Activated CD4-positive, alpha-beta T cell treated with anti-CD3 and anti-CD28 coated beads, Interleukin-2, amount 50 U/mL, for 4 hours (primary cell): ENCODE data around the gene ASB10.

Experiments used
- DNase-seq, 2 experiments: peaks; one replicate each; pipeline ENCODE4 v3.0.0-alpha.2; 2020

Gene ASB10

GRCh38 chr7:151185762-151186639 lies 1.0 kb downstream of the ASB10 start:
- no peak for DNase-seq

- no peak for DNase-seq
Observed at GRCh38 chr7:151181011-151181431, 6.0 kb downstream of the ASB10 start.

GRCh38 chr7:151179946-151180345 lies 7.1 kb downstream of the ASB10 start:
- DNase-seq: no peak

GRCh38 chr7:151179287-151179860 lies 7.7 kb downstream of the ASB10 start:
- DNase-seq: no peak

GRCh38 chr7:151178831-151179230 lies 8.2 kb downstream of the ASB10 start:
- no peak for DNase-seq

GRCh38 chr7:151178236-151178635 lies 8.8 kb downstream of the ASB10 start:
- DNase-seq: no peak

- no peak for DNase-seq
Observed at GRCh38 chr7:151177310-151177709, 9.7 kb downstream of the ASB10 start.

- no peak for DNase-seq
Observed at GRCh38 chr7:151176401-151176800, 10.6 kb downstream of the ASB10 start.

GRCh38 chr7:151175793-151176311 lies 11.2 kb downstream of the ASB10 start:
- DNase-seq: no peak

GRCh38 chr7:151175047-151175792 lies 11.8 kb downstream of the ASB10 start:
- DNase-seq: no peak

- no peak for DNase-seq
Observed at GRCh38 chr7:151174246-151175046, 12.6 kb downstream of the ASB10 start.

- no peak for DNase-seq
Observed at GRCh38 chr7:151173386-151174245, 13.4 kb downstream of the ASB10 start.

GRCh38 chr7:151172273-151173141 lies 14.5 kb downstream of the ASB10 start:
- DNase-seq: peak; percentile 67 to 68

GRCh38 chr7:151168787-151169162 lies 18.3 kb downstream of the ASB10 start:
- no peak for DNase-seq

- peak; percentile 40 to 41 for DNase-seq
Observed at GRCh38 chr7:151168003-151168786, 18.9 kb downstream of the ASB10 start.

- DNase-seq: no peak
Observed at GRCh38 chr7:151167197-151167961, 19.7 kb downstream of the ASB10 start, which contains the start of gene GBX1. TSS of gene GBX1 (minus strand) at chr7:151167694. CDS start at chr7:151167548, 146 bp downstream.

GRCh38 chr7:151166629-151167196 lies 20.3 kb downstream of the ASB10 start:
- DNase-seq: no peak

GRCh38 chr7:151161757-151162156 lies 25.3 kb downstream of the ASB10 start:
- DNase-seq: no peak
